DND-41 (cell line): ENCODE results near the gene COA4.

ENCODE experiments used
- ATAC-seq: fragments of 200-7000 bp; cut with Tn5 transposase; 3 replicates; pipeline ENCODE4 v1.9.1; 2021; ENCODE audit warnings: low read depth; ENCODE audit not compliant: insufficient read depth
- DNase-seq: peaks from one replicate; pipeline ENCODE4 v3.0.0-alpha.2; 2020
- H2AFZ ChIP-seq: 2 replicates; pipeline ENCODE4 v1.6.0; 2012; ENCODE audit warnings: low read depth, low read length
- H3K27ac ChIP-seq: 2 replicates; pipeline ENCODE4 v1.5.1; 2012; ENCODE audit warnings: low read length, inconsistent platforms
- H3K27me3 ChIP-seq: fragments of 200-600 bp; sonication (generic); 2 replicates; pipeline ENCODE4 v1.6.0; 2012; ENCODE audit warnings: low read length, mild to moderate bottlenecking, inconsistent platforms; ENCODE audit not compliant: insufficient read depth, poor library complexity
- H3K36me3 ChIP-seq: 2 replicates; pipeline ENCODE4 v1.5.1; 2012; ENCODE audit warnings: low read length, inconsistent platforms; ENCODE audit not compliant: insufficient read depth
- H3K4me1 ChIP-seq: 2 replicates; pipeline ENCODE4 v1.5.1; 2012; ENCODE audit warnings: mild to moderate bottlenecking, low read length; ENCODE audit not compliant: insufficient read depth
- H3K4me2 ChIP-seq: 2 replicates; pipeline ENCODE4 v1.6.0; 2012; ENCODE audit warnings: mild to moderate bottlenecking, moderate library complexity, low read length, inconsistent platforms; ENCODE audit not compliant: insufficient read depth
- H3K4me3 ChIP-seq, 2 experiments: fragments of 200-600 bp in 1 of 2; shearing (Covaris generic) in 1 of 2; 2 replicates each; pipeline ENCODE4 v1.5.1; 2012 to 2016; ENCODE audit warnings: inconsistent platforms in 2 of 2, low read length in 2 of 2, mild to moderate bottlenecking in 2 of 2, low read depth in 1 of 2, moderate library complexity in 1 of 2
- H3K79me2 ChIP-seq: 2 replicates; pipeline ENCODE4 v1.6.0; 2012; ENCODE audit warnings: low read length, inconsistent platforms; ENCODE audit not compliant: insufficient read depth
- H3K9ac ChIP-seq: 2 replicates; pipeline ENCODE4 v1.6.0; 2012; ENCODE audit warnings: low read depth, mild to moderate bottlenecking, inconsistent platforms, low read length, moderate library complexity
- H3K9me3 ChIP-seq: 2 replicates; pipeline ENCODE4 v1.5.1; 2012; ENCODE audit warnings: low read length, moderate library complexity, mild to moderate bottlenecking, inconsistent platforms; ENCODE audit not compliant: insufficient read depth, severe bottlenecking
- H4K20me1 ChIP-seq: 2 replicates; pipeline ENCODE4 v1.6.0; 2012; ENCODE audit warnings: low read length; ENCODE audit not compliant: insufficient read depth
- CTCF ChIP-seq: IDR thresholded peaks from 2 replicates; pipeline ENCODE4 v1.5.1; 2012; ENCODE audit warnings: borderline replicate concordance, low read length, moderate library complexity, mild to moderate bottlenecking; ENCODE audit not compliant: poor library complexity, severe bottlenecking; ENCODE audit errors: extremely low read depth
- EZH2 ChIP-seq: IDR thresholded peaks from 3 replicates; pipeline ENCODE4 v1.6.1; 2012; ENCODE audit warnings: borderline replicate concordance, low read depth, mild to moderate bottlenecking, moderate library complexity, low read length, inconsistent platforms; ENCODE audit not compliant: severe bottlenecking

Gene COA4

GRCh38 chr11:73876424-73877310 is at the start of gene COA4, which contains the start of gene PAAF1:
Gene COA4 (minus strand): TSS chr11:73876846. CDS start chr11:73873378, 3,468 bp downstream.
Gene PAAF1 (plus strand): TSS chr11:73876999. CDS start chr11:73877022, 23 bp downstream.
- peak within 1 kb of the TSS; percentile 88 for H3K27ac ChIP-seq
- DNase-seq (peak; percentile 96), ATAC-seq (peak; percentile 96)
- peak within 1 kb of the TSS; percentile 90 for H2AFZ ChIP-seq
- H3K79me2 ChIP-seq: peaks cover 45% of the 10 kb centered on the region
- H3K4me2 ChIP-seq: peak within 1 kb of the TSS; percentile 71
- peak within 1 kb of the TSS; percentile 67 to 76 for H3K4me3 ChIP-seq
- H3K4me1 ChIP-seq: peaks cover 35% of the 10 kb centered on the region
- TF ChIP-seq CTCF (no peak), EZH2 (no peak)
- no peaks in the 10 kb centered on the region; the same call in 1 of the 2 replicates for H4K20me1 ChIP-seq
- no peaks in the 10 kb centered on the region for H3K27me3 ChIP-seq
- H3K9me3 ChIP-seq: no peaks in the 10 kb centered on the region
- H3K9ac ChIP-seq: peak within 1 kb of the TSS; percentile 67
- peaks cover 38% of the 10 kb centered on the region for H3K36me3 ChIP-seq

- Histone ChIP-seq H3K4me3 (no peak overlapping the region), H3K9me3 (no peaks in the 10 kb centered on the region), H3K4me2 (no peak overlapping the region), H2AFZ (no peak overlapping the region), H3K36me3 (peaks cover 29% of the 10 kb centered on the region), H3K9ac (no peak overlapping the region), H3K4me1 (no peaks in the 10 kb centered on the region), H4K20me1 (no peaks in the 10 kb centered on the region), H3K27ac (no peak overlapping the region), H3K27me3 (no peaks in the 10 kb centered on the region), H3K79me2 (no peaks in the 10 kb centered on the region)
- ATAC-seq: no peak
- no peak for DNase-seq
- TF ChIP-seq CTCF (no peak), EZH2 (no peak)
These were observed 44.5 kb upstream of the COA4 start for GRCh38 chr11:73921180-73921579.

- ATAC-seq (no peak), DNase-seq (no peak)
- Histone ChIP-seq H4K20me1 (no peaks in the 10 kb centered on the region), H3K4me2 (no peak overlapping the region), H3K27ac (no peak overlapping the region), H3K4me3 (no peak overlapping the region), H2AFZ (no peak overlapping the region), H3K9me3 (no peaks in the 10 kb centered on the region), H3K4me1 (no peaks in the 10 kb centered on the region), H3K27me3 (no peaks in the 10 kb centered on the region), H3K9ac (no peak overlapping the region), H3K79me2 (no peaks in the 10 kb centered on the region), H3K36me3 (peaks cover 43% of the 10 kb centered on the region)
- no peak for TF ChIP-seq EZH2
These were observed 39.8 kb upstream of the COA4 start for GRCh38 chr11:73916435-73916834.

GRCh38 chr11:73914284-73914683 is 37.6 kb upstream of the COA4 start:
- DNase-seq (no peak), ATAC-seq (no peak)
- no peaks in the 10 kb centered on the region for H3K79me2 ChIP-seq
- H3K9ac ChIP-seq: no peak overlapping the region
- H3K4me1 ChIP-seq: no peaks in the 10 kb centered on the region
- H3K9me3 ChIP-seq: no peaks in the 10 kb centered on the region
- no peaks in the 10 kb centered on the region for H3K27me3 ChIP-seq
- H3K4me2 ChIP-seq: no peak overlapping the region
- H2AFZ ChIP-seq: no peak overlapping the region
- no peak overlapping the region for H3K27ac ChIP-seq
- no peaks in the 10 kb centered on the region for H4K20me1 ChIP-seq
- no peak overlapping the region for H3K4me3 ChIP-seq
- no peak for TF ChIP-seq EZH2
- no peak for TF ChIP-seq CTCF
- H3K36me3 ChIP-seq: peaks cover 47% of the 10 kb centered on the region
